Hematopoietic multipotent progenitor cell treated with erythropoietin and hydrocortisone succinate and interleukin-3 and kit ligand, for 15 days (in vitro differentiated cells): ENCODE measurements around the gene RBBP8.

Source experiments
- DNase-seq: peaks from one replicate; pipeline ENCODE4 v3.0.0-alpha.2; 2015; ENCODE audit warnings: low spot score

The RBBP8 gene

GRCh38 chr18:22999212-22999611 is 66.1 kb downstream of the RBBP8 start:
- DNase-seq, result no peak

- no peak for DNase-seq
Measured at GRCh38 chr18:22999647-23000046, 66.5 kb downstream of the RBBP8 start.

- no peak for DNase-seq
Measured at GRCh38 chr18:23003289-23003688, 70.2 kb downstream of the RBBP8 start.

- DNase-seq, result no peak
Measured at GRCh38 chr18:23012249-23012648, 79.1 kb downstream of the RBBP8 start.

DNA sequence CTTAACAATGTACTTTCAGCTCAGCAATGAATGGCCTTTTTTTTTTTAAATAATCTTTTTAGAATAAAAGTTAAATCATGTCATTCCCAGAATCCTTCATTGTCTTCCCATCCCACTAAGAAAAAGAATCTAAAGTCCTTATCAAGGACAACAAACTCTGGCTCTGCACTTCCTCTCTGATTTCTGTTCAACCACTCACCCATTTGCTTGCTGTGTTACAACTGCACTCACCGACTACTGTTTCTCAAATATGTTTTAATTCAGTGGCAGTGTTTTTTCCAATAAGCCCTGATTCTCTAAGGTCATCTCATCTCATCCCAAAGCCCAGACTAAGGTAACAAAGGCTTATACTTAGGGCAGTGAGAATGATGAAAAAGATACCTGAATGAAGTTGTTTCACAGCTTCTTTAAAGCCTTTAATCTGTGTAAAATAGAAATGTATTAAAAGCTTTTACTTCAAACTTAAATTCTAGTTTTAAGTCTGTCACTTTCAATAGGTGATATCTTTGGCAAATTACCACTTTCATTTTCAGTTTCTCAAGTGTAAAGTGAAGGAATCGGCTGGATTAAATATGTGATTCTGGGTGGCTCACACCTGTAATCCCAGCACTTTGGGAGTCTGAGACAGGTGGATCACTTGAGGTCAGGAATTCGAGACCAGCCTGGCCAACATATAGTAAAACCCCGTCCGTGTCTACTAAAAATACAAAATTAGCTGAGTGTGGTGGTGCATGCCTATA is 87.6 kb downstream of the RBBP8 start:
- DNase-seq, result no peak

- no peak for DNase-seq
Measured at GRCh38 chr18:23021623-23022022, 88.5 kb downstream of the RBBP8 start.

- no peak for DNase-seq
Measured at GRCh38 chr18:23032030-23032582, 99.0 kb downstream of the RBBP8 start.

- DNase-seq, result no peak
Measured at GRCh38 chr18:23033056-23033455, 99.9 kb downstream of the RBBP8 start.

GRCh38 chr18:23036660-23037201 is 103.6 kb downstream of the RBBP8 start:
- DNase-seq, result no peak

DNA sequence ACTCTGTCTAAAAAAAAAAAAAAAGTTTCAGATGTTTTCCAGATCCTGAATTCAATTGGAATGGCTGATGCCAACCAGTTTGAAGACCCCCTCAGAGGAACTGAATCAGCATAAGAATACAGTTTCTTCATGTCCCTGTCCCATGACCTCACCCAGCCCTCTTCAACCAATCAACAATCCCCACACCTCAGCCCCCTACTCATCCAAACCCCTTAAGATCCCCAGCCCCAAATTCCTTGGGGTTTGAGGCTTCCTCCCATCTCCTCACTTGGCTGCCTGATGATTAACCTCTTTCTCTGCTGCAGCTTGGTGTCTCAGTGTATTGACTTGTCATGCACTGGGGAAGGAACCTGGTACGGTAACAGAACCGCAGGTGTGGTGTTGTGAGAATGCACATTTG is 104.5 kb downstream of the RBBP8 start:
- no peak for DNase-seq

- no peak for DNase-seq
Measured at GRCh38 chr18:23038712-23039111, 105.6 kb downstream of the RBBP8 start.

DNA sequence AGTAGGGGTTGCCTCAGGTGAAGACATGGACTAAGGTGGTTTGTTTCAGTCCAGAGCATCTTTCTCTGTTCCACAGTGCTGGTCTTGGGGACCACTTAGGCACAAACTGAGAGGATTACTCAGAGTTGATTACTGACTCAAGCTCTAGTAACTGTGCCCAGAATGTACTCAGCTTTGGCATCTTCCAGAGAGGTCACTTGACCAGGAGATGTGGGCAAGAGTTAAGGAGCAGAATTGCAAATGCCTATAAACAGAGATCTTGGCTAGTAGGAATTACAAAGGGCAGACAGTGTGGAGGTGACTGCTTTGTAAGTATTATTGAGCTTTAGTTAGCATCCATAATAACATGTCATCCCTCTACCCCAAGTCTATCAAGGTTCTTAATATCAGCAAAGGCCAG is 109.0 kb downstream of the RBBP8 start:
- no peak for DNase-seq

- no peak for DNase-seq
Measured at GRCh38 chr18:23043803-23044376, 110.8 kb downstream of the RBBP8 start.

GRCh38 chr18:23049698-23050373 is 116.7 kb downstream of the RBBP8 start:
- DNase-seq, result no peak

DNA sequence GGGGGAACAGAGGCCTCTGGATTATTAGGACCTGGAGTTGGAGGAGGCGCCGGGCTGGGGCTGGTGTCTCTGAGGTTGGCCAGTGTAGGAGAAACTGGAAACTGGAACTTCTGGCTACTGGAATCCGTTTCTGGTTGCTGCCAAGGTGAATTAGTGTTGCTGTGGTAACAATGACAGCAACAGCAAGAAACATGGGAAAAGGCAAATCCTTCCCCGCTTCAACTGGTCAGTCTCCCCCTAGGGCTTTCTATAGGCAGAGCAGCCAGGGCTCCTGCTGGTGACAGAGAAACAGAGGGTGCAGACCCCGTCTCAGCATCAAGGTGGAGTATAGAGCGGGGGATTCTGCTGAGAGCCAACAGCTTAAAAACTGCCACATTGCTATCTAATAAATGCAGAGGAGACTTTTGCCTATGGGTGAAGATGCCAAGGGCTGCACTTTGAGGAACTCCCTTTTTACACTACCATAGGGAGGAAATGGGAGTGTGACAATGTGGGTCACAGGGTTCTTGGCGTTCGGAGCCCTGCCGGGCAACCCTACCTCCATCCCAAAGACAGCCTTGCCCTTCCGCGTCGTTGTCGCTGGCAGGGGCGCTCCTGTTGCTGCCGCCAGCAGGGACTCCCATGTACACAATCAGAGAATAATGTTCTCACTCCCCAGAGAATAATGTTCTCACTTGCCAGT is 120.8 kb downstream of the RBBP8 start:
- DNase-seq, result no peak

DNA sequence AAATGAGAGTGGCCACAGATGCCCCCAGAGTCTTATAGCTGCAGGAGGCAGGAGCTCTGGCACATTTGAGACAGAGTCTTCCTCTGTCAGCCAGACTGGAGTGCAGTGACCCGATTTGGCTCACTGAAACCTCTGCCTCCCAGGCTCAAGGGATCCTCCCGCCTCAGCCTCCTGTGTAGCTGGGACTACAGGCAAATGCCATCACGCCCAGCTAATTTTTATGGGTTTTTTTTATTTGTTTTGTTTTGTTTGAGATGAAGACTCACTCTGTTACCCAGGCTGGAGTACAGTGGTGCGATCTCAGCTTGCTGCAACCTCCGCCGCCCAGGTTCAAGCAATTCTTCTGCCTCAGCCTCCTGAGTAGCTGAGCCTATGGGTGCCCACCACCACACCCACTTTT is 121.4 kb downstream of the RBBP8 start:
- no peak for DNase-seq

GRCh38 chr18:23056315-23056714 is 123.2 kb downstream of the RBBP8 start:
- no peak for DNase-seq

DNA sequence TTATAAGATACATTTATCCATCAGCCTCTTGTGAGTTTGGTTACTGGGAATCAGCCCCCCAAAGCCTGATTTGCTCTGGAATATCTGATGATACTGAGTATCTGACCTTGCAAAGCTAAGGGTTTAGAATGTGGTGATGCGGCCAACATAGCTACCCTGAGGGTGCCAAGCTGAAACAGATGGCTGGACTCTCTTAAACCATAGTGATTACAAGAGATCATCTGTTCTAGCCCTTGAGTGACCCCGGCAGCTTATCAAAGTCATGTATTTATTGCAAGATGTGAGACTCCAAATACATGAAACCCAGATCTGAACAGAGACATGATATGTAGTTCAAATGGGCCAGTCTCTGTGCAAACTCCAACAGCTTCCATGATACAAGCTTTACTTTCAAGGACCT is 124.0 kb downstream of the RBBP8 start:
- DNase-seq, result no peak

DNA sequence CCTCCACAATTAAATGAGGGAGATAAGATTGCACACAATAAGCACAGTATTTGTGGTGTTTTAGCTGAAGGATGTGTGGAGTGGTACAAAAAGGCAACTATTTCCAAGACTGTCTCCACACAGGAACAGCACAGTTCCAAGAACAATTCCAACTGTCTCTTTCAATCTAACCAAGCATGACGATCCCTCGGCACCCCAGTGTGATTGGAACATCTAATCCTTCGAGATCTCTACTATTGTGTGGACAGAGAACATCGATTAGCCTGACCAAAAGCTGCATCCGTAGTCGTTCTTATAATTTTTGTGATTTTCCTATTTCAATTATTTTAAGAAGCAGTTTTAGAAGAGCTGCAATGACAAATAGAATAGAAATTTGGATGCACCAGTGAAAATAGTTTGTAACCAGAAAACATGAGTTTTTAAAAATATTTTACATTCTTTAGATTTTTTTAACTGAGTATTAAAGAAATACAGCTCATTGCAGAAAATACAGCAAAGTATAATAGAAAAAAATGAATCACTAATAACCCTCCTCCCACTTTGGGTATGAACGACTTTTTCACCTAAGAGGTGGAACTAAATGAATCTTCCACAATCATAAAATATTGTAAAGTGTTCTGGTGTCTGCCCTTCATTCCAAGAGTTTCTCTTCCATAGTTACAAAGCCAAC is 125.8 kb downstream of the RBBP8 start:
- no peak for DNase-seq

DNA sequence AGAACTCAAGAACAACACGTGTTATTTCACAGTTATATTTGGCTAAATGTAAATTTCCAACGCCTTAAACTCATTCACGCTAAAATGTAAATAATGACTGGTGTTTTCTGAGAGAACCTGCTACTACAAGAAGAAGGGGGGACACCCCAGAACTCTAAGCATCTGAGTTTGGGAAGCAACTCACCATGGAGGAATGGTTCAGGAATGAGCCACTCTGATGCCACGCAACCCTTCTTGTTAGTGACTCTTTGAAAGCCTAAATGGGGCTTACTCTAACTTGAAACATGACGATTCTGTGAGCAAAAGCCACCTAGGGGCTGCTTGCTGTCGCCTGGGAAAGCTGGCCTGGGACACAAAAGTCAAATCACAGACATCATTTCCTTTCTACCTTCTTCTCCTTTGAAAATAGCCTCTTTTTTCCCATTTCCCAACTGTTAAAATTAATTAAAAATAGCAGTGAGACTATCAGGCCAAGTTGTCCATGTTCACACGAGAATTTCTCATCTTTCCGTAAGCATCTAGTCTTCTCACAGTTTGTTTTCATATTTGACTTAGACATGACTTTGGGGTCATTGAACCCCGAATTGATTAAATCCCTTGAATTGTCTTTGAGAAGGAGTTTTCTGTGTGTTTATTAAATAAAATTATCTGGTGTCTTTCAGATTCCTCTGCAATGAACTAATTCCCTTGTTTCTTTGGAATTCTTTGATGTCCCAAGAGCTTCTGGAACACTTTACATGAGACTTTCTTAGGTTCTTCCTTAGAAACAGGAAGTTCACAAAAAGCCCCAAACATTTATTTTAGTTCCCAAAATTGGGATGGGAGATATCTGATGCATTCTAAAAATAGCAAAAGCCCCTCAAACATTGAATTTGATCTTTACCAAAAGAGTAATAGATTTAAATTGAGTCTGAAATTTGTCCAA is 126.7 kb downstream of the RBBP8 start:
- DNase-seq, result no peak

- DNase-seq, result no peak
Measured at GRCh38 chr18:23062011-23062410, 128.9 kb downstream of the RBBP8 start.
